ENCODE results near the gene MIPOL1. TPM values are rescaled to one million over a fixed set of nuclear protein-coding genes. Genes with fewer than 3 reads are reported as not detected.
"Not testable (repeated sequence)": the region's sequence is repeated elsewhere in the genome, so short reads cannot be mapped to it uniquely, and the experiment has no call there.

MIPOL1 gene
- total RNA-seq, 2 experiments from 2014 or later: 0.09 TPM; not detected in 1

- DNase-seq (no peak), ATAC-seq (no peak)
- no peaks in the 10 kb centered on the region for H3K4me1 Mint-ChIP-seq
- no peaks in the 10 kb centered on the region for H3K36me3 Mint-ChIP-seq (ENCODE audit: low read depth)
- ChIA-PET CTCF (interaction anchor here (1.1 kb wide), 1 partner anchor 15 kb away, joined by 3 read pairs; no protein-coding TSS in a partner anchor), POLR2A (no interaction called here)
- peaks cover 5% of the 10 kb centered on the region for H3K9me3 Mint-ChIP-seq (ENCODE audit: low read depth)
- intact Hi-C loops (cut with DNase I, micrococcal nuclease): no loop called here
- H3K27me3 Mint-ChIP-seq: no peaks in the 10 kb centered on the region
- no peak overlapping the region for H3K27ac Mint-ChIP-seq
- H3K4me3 Mint-ChIP-seq: no peak overlapping the region
Observed at GRCh38 chr14:37375566-37375965, 177.8 kb downstream of the MIPOL1 start.

DNA sequence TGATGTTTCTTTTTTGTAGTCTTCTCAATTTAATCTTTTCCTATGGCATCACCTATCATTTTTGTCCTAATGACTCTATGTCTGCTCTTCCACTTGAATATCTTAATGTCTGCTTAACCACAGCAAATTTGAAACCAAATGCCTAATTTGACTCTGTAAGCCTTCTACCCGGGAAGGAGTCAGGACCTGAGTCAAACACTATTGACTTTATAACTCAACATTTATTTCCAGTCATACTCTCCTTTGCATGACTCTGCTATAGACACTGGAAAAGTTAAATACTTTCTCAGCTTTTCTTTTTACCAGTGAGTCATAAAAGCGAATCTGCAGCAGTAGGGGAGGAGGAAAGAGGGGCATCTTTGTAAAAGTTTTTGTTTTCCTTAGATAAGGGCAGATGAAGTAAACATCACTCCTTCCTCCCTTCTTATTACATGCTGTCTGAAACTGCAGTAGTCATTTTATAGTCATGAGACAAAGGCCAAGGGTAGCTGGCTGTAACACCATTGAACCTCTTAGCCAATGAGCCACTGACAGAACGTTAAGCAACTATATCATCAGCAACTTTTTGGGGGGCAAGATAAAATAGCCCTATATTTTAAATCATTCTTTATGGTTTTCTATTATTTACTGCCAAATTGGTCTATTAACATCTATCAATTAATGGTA is 179.3 kb downstream of the MIPOL1 start:
- intact Hi-C loops (cut with DNase I, micrococcal nuclease): no loop called here
- POLR2A ChIA-PET: no interaction called here

GRCh38 chr14:37384870-37385596 is 187.3 kb downstream of the MIPOL1 start:
- H3K27me3 Mint-ChIP-seq: no peaks in the 10 kb centered on the region
- H3K4me1 Mint-ChIP-seq: no peaks in the 10 kb centered on the region
- POLR2A ChIA-PET: no interaction called here
- no peak overlapping the region for H3K4me3 Mint-ChIP-seq
- no peak overlapping the region for H3K27ac Mint-ChIP-seq
- H3K36me3 Mint-ChIP-seq (ENCODE audit: low read depth): no peaks in the 10 kb centered on the region
- H3K9me3 Mint-ChIP-seq (ENCODE audit: low read depth): peaks cover 3% of the 10 kb centered on the region
- no peak for ATAC-seq
- CTCF ChIA-PET: interaction anchor here (1.3 kb wide), 1 partner anchor 18 kb away, joined by 3 read pairs; no protein-coding TSS in a partner anchor
- intact Hi-C loops (cut with DNase I, micrococcal nuclease): no loop called here
- no peak for DNase-seq

More for the DNA sequence above, 179.3 kb downstream of the MIPOL1 start:
- peaks cover 5% of the 10 kb centered on the region for H3K9me3 Mint-ChIP-seq (ENCODE audit: low read depth)
- DNase-seq: no peak
- no peak overlapping the region for H3K27ac Mint-ChIP-seq
- CTCF ChIA-PET: no interaction called here
- ATAC-seq: no peak
- no peaks in the 10 kb centered on the region for H3K4me1 Mint-ChIP-seq
- no peaks in the 10 kb centered on the region for H3K36me3 Mint-ChIP-seq (ENCODE audit: low read depth)
- H3K27me3 Mint-ChIP-seq: no peaks in the 10 kb centered on the region
- H3K4me3 Mint-ChIP-seq: no peak overlapping the region

DNA sequence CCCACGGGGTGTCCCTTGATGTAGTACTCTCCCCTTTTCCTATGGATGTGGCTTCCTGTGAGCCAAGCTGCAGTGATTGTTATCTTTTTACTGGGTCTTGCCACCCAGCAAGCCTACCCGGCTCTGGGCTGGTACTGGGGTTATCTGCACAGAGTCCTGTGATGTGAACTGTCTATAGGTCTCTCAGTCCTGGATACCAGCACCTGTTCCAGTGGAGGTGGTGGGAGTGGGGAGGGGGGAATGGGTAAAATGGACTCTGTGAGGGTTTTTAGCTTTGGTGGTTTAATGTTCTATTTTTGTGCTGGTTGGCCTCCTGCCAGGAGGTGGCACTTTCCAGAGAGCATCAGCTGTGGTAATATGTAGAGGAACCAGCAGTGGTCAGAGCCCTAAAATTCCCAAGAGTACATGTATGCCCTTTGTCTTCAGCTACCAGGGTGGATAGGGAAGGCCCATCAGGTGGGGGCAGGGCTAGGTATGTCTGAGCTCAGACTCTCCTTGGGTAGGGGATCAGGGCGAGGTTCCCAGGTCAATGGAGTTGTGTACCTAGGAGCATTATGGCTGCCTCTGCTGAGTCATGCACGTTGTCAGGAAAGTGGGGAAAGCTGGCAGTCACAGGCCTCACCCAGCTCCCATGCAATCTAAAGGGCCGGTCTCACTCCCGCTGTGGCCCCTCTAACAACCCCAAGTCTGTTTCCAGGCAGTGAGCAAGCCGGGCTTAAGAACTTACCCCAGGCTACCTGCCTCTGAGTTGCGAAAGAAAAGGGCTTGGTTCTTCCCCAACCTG is 199.6 kb downstream of the MIPOL1 start:
- H3K4me1 Mint-ChIP-seq; H3K4me3 Mint-ChIP-seq; POLR2A ChIA-PET; H3K27me3 Mint-ChIP-seq; DNase-seq; H3K27ac Mint-ChIP-seq; CTCF ChIA-PET; H3K36me3 Mint-ChIP-seq (ENCODE audit: low read depth); ATAC-seq; intact Hi-C loops (cut with DNase I, micrococcal nuclease): not testable (repeated sequence)
- peaks cover 28% of the 10 kb centered on the region for H3K9me3 Mint-ChIP-seq (ENCODE audit: low read depth)

DNA sequence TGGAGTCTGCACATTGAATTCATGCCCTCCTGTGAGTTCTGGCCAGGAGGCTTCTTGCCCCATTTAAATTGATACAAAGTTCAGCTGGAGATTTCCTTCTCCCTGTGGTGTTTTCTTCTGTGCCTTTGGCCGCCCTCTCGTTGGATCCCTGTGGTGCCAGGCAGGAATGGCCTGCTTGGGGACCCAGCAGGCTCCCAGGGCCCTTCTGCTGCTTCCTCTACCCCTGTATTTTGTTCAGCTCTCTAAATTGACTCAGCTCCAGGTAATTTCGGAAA is 200.1 kb downstream of the MIPOL1 start:
- Mint-ChIP-seq H3K4me3 (no peak overlapping the region), H3K27ac (no peak overlapping the region)
- CTCF ChIA-PET: no interaction called here

GRCh38 chr14:37399517-37399916 is 201.8 kb downstream of the MIPOL1 start:
- Mint-ChIP-seq H3K4me3 (no peak overlapping the region), H3K36me3 (ENCODE audit: low read depth) (no peaks in the 10 kb centered on the region), H3K9me3 (ENCODE audit: low read depth) (peaks cover 24% of the 10 kb centered on the region), H3K4me1 (no peaks in the 10 kb centered on the region), H3K27me3 (no peaks in the 10 kb centered on the region), H3K27ac (no peak overlapping the region)
- intact Hi-C loops (cut with DNase I, micrococcal nuclease): no loop called here
- ATAC-seq (no peak), DNase-seq (no peak)
- CTCF ChIA-PET: no interaction called here
- POLR2A ChIA-PET: no interaction called here

More for the DNA sequence above, 200.1 kb downstream of the MIPOL1 start:
- ATAC-seq: no peak
- no peaks in the 10 kb centered on the region for H3K4me1 Mint-ChIP-seq
- DNase-seq: no peak
- POLR2A ChIA-PET: no interaction called here
- peaks cover 24% of the 10 kb centered on the region for H3K9me3 Mint-ChIP-seq (ENCODE audit: low read depth)
- no peaks in the 10 kb centered on the region for H3K27me3 Mint-ChIP-seq
- intact Hi-C loops (cut with DNase I, micrococcal nuclease): no loop called here
- H3K36me3 Mint-ChIP-seq (ENCODE audit: low read depth): no peaks in the 10 kb centered on the region

GRCh38 chr14:37401093-37401492 is 203.4 kb downstream of the MIPOL1 start:
- no peak for ATAC-seq
- ChIA-PET POLR2A (no interaction called here), CTCF (no interaction called here)
- Mint-ChIP-seq H3K27me3 (no peaks in the 10 kb centered on the region), H3K36me3 (ENCODE audit: low read depth) (no peaks in the 10 kb centered on the region), H3K4me1 (no peaks in the 10 kb centered on the region), H3K9me3 (ENCODE audit: low read depth) (peaks cover 24% of the 10 kb centered on the region), H3K4me3 (no peak overlapping the region), H3K27ac (no peak overlapping the region)
- DNase-seq: no peak
- intact Hi-C loops (cut with DNase I, micrococcal nuclease): no loop called here

DNA sequence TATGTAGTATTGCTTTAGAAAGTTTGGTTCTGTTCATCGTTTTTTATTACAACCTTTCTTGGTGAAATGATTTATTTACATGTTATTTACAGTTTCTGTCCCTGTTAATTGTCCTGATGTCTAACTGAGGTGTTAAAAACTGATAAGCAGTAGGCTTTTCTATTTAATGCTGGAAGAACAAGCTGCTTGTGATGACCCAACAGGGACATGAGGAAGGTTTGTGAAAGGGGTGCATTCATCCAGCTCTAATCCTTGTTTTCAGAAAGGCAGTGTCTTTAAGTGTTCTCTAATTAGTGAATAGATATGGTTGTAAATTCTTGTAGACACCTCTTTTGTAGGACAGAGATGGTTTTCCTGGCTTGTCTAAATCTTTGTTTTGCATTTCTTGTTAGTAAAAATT is 205.9 kb downstream of the MIPOL1 start:
- H3K36me3 Mint-ChIP-seq (ENCODE audit: low read depth): no peaks in the 10 kb centered on the region
- POLR2A ChIA-PET: no interaction called here
- no peak for ATAC-seq
- H3K4me1 Mint-ChIP-seq: no peaks in the 10 kb centered on the region
- no peak overlapping the region for H3K27ac Mint-ChIP-seq
- H3K9me3 Mint-ChIP-seq (ENCODE audit: low read depth): peaks cover 12% of the 10 kb centered on the region
- CTCF ChIA-PET: interaction anchor here (0.8 kb wide), 1 partner anchor 262 kb away, joined by 3 read pairs; no protein-coding TSS in a partner anchor
- intact Hi-C loops (cut with DNase I, micrococcal nuclease): no loop called here
- no peak for DNase-seq
- no peak overlapping the region for H3K4me3 Mint-ChIP-seq
- no peaks in the 10 kb centered on the region for H3K27me3 Mint-ChIP-seq

DNA sequence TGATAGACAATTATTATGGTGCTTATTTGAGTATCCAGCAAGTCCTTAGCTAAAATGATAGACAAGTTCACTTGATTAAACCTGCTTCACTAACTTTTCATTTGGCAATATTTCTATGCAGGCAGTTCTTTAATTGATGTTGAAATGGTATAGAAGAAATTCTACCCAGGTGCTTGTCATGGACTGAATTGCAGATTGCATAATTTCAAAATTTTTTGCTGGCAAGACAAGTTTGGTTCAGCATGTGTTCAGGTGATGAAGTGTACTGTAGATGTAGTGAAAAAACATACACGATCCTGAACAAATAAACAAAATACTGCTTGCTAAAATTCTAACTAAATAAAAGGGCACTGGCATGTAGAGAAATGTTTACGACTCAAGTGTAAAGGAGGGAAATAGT is 208.4 kb downstream of the MIPOL1 start:
- no peak overlapping the region for H3K27ac Mint-ChIP-seq

GRCh38 chr14:37411079-37411735 is 213.5 kb downstream of the MIPOL1 start:
- intact Hi-C loops (cut with DNase I, micrococcal nuclease): no loop called here
- Mint-ChIP-seq H3K4me3 (no peak overlapping the region), H3K27me3 (no peaks in the 10 kb centered on the region), H3K36me3 (ENCODE audit: low read depth) (no peaks in the 10 kb centered on the region), H3K9me3 (ENCODE audit: low read depth) (peaks cover 5% of the 10 kb centered on the region), H3K4me1 (no peaks in the 10 kb centered on the region), H3K27ac (no peak overlapping the region)
- CTCF ChIA-PET: no interaction called here
- ATAC-seq (no peak), DNase-seq (no peak)
- POLR2A ChIA-PET: no interaction called here

More for the DNA sequence above, 208.4 kb downstream of the MIPOL1 start:
- ChIA-PET POLR2A (no interaction called here), CTCF (no interaction called here)
- no peak for DNase-seq
- Mint-ChIP-seq H3K4me3 (no peak overlapping the region), H3K9me3 (ENCODE audit: low read depth) (peaks cover 5% of the 10 kb centered on the region), H3K27me3 (no peaks in the 10 kb centered on the region), H3K36me3 (ENCODE audit: low read depth) (no peaks in the 10 kb centered on the region), H3K4me1 (no peaks in the 10 kb centered on the region)
- ATAC-seq: no peak
- intact Hi-C loops (cut with DNase I, micrococcal nuclease): no loop called here

- Mint-ChIP-seq H3K4me3 (no peak overlapping the region), H3K36me3 (ENCODE audit: low read depth) (no peaks in the 10 kb centered on the region), H3K4me1 (no peaks in the 10 kb centered on the region), H3K27me3 (no peaks in the 10 kb centered on the region), H3K27ac (no peak overlapping the region), H3K9me3 (ENCODE audit: low read depth) (peaks cover 5% of the 10 kb centered on the region)
- ChIA-PET POLR2A (no interaction called here), CTCF (no interaction called here)
- intact Hi-C loops (cut with DNase I, micrococcal nuclease): no loop called here
- DNase-seq (no peak), ATAC-seq (no peak)
Observed at GRCh38 chr14:37413050-37413449, 215.3 kb downstream of the MIPOL1 start.
